ENCODE data around the gene NGB.

GRCh38 chr14:77249286-77249685 is 21.7 kb downstream of the NGB start:
- TF ChIP-seq CTCF (IDR thresholded peaks at IDR 0.05; ENCODE audit: insufficient read depth, low read length) (no peak), POLR2AphosphoS5 (IDR thresholded peaks at IDR 0.05; ENCODE audit: low read depth) (no peak), REST (IDR thresholded peaks at IDR 0.05; ENCODE audit: insufficient replicate concordance, low read depth) (no peak)
